Measurements from ENCODE around the gene SPATA32.

The SPATA32 gene

GRCh38 chr17:45238155-45238774, 23.6 kb downstream of the SPATA32 start:
- TF ChIP-seq, protein P1, sequence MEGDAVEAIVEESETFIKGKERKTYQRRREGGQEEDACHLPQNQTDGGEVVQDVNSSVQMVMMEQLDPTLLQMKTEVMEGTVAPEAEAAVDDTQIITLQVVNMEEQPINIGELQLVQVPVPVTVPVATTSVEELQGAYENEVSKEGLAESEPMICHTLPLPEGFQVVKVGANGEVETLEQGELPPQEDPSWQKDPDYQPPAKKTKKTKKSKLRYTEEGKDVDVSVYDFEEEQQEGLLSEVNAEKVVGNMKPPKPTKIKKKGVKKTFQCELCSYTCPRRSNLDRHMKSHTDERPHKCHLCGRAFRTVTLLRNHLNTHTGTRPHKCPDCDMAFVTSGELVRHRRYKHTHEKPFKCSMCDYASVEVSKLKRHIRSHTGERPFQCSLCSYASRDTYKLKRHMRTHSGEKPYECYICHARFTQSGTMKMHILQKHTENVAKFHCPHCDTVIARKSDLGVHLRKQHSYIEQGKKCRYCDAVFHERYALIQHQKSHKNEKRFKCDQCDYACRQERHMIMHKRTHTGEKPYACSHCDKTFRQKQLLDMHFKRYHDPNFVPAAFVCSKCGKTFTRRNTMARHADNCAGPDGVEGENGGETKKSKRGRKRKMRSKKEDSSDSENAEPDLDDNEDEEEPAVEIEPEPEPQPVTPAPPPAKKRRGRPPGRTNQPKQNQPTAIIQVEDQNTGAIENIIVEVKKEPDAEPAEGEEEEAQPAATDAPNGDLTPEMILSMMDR (IDR thresholded peaks at IDR 0.05; ENCODE audit: low read depth, low read length, missing control alignments) = no peak
- DNase-seq (ENCODE audit: low read depth) = no peak
- H3K4me3 ChIP-seq (ENCODE audit: low read depth, low read length) = no peak overlapping the region

GRCh38 chr17:45237686-45238085, 24.2 kb downstream of the SPATA32 start:
- TF ChIP-seq, protein P1 (IDR thresholded peaks at IDR 0.05; ENCODE audit: low read depth, low read length, missing control alignments) = no peak
- H3K4me3 ChIP-seq (ENCODE audit: low read depth, low read length) = no peak overlapping the region
- no peak for DNase-seq (ENCODE audit: low read depth)

DNA sequence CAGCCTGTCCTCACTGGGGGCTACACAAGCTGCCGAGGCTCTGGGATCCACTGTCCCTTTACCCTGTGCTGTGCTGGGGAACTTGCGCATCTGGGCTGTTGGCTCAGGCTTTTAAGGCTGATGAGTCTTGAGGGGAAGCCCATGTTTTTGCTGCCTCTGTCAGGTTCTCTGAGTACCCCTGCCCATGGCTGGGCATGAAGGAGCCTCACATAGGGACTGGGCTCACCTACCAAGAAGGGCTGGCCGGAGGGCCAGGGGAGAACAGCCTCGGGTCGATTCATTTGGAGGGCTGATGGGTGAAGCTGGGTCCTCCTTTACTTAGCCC, 25.6 kb downstream of the SPATA32 start:
- DNase-seq (ENCODE audit: low read depth) = no peak
- H3K4me3 ChIP-seq (ENCODE audit: low read depth, low read length) = no peak overlapping the region
- TF ChIP-seq, protein P1 (IDR thresholded peaks at IDR 0.05; ENCODE audit: low read depth, low read length, missing control alignments) = no peak

DNA sequence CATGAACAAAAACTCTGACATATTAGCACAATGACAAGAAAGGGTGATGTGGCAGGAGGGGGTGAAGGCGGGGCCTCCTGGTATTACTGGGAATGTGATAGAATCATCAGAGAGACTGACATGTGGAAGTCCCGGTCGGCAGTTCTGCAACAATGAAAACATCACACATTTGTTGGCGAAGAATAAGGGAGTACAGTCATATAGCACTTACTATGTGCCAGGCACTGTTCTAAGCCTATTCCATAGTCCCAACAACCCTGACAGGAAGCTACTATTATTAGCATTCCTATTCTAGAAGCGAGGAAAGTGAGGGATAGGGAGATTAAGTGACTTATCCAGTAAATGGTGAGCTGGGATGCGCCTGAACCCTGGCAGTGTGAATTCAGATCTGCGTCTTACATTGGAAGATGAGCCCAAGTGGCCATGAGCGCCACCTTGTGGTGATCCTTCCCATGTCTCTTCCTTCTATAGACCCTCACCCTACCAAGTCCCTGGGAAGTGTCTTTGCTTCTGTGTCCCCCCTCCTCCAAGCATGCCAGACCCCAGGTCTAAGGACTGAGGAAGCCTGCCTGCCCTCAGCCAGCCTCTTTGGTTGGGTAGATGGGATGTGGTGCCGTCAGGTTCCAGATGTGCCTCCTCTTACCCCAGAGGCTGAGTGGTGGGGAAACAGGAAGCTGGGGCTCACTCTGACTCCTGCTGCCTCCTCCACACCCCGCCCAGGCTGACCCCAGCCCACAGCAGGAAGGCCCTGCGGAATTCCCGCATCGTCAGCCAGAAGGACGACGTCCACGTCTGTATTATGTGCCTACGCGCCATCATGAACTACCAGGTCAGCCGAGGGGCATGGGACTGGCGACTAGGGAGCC, 26.2 kb downstream of the SPATA32 start:
- H3K4me3 ChIP-seq (ENCODE audit: low read depth, low read length) = no peak overlapping the region
- no peak for DNase-seq (ENCODE audit: low read depth)
- TF ChIP-seq, protein P1 (IDR thresholded peaks at IDR 0.05; ENCODE audit: low read depth, low read length, missing control alignments) = peak; percentile 91

DNA sequence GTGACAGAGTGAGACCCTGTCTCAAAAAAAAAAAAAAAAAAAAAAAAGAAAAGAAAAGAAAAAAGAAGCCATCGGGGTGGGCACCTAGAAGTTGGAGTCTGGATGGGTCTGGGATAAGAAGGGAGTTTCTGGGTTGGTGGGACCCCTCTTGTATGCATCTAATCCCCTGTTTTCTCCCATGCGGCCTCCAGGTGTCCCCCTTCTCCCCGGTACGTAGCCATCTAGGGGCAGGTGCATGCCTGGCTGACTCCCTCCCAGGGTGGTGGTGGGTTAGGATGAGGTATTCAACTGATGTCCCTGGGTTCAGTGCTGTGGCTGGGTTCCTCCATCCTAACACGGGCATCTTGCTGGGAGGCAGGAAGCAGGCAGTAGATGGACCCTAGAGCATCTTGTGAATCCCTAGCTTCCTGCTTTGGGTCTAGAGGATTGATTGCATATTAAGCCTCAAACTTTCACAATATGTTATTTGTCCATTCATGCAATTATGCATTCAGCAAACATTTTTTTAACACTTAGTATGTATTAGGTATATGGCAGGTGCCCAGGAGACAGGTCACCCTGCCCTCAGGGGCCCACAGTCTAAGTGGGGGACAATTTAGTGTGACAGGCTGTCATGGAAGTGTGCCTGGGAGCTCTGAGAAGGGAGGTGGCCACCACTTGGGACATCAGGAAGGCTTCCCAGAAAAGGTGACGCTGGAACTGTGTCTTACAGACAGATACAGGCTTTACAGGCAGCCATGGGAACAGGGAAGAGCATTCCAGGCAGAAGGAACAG, 27.1 kb downstream of the SPATA32 start:
- H3K4me3 ChIP-seq (ENCODE audit: low read depth, low read length) = no peak overlapping the region
- no peak for DNase-seq (ENCODE audit: low read depth)
- TF ChIP-seq, protein P1 (IDR thresholded peaks at IDR 0.05; ENCODE audit: low read depth, low read length, missing control alignments) = peak; percentile 69

DNA sequence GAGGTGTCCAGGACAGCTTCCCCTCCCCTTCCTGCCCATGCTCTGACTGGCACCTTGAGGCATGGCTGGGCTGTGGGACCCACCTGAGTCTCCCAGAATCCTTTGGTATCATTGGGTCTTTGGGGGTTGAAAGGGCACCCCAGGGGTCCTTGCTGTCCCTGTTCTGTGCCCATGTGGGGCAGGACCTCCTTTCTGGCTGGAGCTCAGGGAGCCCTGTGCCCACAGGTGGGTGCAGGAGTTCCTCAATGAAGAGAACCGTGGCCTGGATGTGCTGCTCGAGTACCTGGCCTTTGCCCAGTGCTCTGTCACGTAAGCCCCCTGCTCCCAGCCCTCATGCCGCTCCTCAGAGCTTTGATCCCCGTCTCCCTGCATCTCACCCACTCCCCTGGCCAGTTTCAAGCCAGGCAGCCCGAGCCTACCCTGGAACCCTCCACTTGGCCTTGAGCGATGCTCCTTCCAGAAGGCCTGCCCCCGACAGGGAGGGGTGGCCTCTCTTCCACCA, 28.4 kb downstream of the SPATA32 start:
- TF ChIP-seq, protein P1 (IDR thresholded peaks at IDR 0.05; ENCODE audit: low read depth, low read length, missing control alignments) = no peak
- DNase-seq (ENCODE audit: low read depth) = no peak
- H3K4me3 ChIP-seq (ENCODE audit: low read depth, low read length) = no peak overlapping the region
